Stimulated activated CD4-positive, alpha-beta T cell treated with anti-CD3 and anti-CD28 coated beads, Interleukin-15, amount 100 ng/mL, for 24 hours (primary cell): ENCODE results near the gene RELL1.
A peak's percentile ranks its signal among the peaks of the same experiment; 100 is the strongest.
"Not testable (repeated sequence)": the region's sequence is repeated elsewhere in the genome, so short reads cannot be mapped to it uniquely, and the experiment has no call there.

Source experiments
- DNase-seq: peaks from one replicate; pipeline ENCODE4 v3.0.0-alpha.2; 2020

RELL1 gene

DNA sequence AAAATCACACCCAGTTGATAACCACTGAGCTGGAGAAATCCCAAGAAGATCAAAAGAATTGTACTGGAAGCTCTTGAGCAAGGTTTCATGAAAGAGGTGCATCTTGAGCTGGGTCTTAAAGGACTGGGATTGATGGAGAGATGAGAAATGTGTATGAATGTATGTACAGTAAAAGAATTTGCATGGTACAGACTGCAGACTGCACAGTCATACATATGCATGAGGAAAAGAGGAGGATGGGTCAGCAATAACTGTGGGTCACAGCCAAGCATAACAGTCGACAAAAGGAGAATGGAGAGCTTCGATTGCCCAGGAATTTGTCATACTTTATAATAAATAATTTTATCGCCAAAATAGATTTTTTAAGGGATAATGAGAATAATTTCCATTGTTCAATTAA is 4.8 kb upstream of the RELL1 start:
- DNase-seq, result no peak

DNA sequence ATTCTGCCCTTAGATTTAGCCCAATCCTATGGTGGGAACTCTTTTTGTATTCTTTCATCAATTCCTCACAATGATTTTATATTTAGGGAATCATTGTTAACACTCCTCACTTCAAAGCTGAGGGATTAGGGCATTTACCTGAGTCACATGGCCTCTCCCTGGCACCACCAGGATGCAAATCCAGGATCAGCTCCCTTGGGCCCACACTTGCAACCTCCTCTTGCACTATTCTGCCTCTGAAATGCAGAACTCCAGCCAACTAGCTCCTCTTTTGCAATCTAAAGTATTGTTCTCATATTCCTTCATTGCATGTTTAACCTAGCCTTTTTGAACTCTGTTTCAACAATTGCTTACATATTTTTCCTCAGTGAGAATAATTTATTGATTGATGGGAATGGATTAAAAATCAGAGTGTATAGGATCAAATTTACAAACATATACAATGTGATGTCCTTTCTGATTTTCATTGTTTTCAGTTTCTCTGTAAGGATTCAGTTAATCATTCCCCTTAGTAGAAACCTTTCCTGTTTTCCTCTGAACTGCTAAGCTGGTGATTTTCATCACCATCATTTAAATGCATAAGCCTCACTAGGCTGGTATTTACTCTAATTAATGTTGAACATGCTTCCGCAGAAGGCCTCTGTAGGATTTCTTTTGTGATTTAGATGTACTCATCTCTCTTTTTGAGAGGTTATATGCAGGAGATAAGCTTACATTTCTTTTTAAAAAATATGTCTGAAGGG is 3.3 kb upstream of the RELL1 start:
- DNase-seq, result no peak

DNA sequence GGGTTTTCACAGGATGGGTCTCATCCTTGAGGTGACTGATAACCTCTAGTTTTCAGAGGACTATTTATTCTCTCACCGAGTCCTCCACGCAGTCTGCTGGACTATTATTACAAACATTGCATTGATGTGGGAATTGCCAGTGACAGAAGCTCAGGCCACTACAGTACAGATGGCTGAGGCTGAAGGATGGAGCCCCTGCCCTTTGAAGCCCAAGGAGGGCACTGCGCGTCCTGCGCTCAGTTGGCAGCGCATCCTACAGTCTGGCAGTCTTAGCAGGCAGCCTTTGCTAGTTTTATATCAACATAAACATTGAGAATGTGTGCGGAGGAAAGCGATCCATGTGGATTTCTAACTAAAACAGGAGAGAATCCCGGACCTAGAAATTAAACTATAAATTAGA is 1.5 kb upstream of the RELL1 start:
- no peak for DNase-seq

DNA sequence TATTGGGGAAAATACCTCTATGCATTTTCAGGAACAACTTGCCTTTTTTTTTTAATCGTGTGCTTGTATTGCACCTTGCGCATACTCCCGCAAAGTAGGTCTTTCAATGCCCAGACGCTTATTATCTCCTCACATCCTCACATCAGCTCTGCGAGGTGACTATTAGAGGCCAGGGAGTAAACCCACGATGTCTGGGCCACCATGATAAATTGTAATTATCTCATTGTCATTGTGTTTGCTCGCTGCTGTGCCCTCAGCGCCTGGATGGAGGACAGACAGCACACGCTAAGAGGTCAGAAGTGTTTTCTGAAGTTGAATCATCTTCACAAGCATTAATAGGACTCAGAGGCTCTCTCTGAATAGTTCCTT is 1.0 kb upstream of the RELL1 start:
- DNase-seq, result no peak

DNA sequence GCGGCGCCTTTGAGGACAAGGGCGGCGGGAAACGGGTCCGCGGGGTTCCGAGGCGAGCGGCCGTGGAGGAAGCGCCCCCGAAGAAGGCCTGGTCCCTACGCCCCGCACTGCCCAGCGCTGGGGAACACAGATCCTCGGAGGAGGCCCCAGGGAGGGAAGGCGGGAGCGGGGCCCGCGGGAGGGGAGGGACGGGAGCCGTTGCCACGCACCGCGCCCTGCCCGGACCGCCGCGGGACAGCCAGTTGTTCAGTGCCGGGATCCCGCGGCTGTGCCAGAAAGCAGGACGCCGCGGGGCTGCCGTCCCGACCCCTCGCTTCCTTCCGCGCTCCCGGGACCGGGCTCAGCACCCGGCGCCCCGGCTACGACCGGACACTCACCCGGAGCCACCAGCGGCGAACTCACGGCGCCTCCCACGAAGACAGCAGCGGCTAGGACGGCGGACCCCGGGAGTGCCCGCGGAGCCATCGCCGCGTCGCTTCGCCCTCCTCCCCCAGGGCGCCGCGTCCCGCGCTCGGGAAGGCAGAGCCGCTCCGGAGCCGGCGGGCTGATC is 278 bp downstream of the RELL1 start:
- DNase-seq, result peak; percentile 66

DNA sequence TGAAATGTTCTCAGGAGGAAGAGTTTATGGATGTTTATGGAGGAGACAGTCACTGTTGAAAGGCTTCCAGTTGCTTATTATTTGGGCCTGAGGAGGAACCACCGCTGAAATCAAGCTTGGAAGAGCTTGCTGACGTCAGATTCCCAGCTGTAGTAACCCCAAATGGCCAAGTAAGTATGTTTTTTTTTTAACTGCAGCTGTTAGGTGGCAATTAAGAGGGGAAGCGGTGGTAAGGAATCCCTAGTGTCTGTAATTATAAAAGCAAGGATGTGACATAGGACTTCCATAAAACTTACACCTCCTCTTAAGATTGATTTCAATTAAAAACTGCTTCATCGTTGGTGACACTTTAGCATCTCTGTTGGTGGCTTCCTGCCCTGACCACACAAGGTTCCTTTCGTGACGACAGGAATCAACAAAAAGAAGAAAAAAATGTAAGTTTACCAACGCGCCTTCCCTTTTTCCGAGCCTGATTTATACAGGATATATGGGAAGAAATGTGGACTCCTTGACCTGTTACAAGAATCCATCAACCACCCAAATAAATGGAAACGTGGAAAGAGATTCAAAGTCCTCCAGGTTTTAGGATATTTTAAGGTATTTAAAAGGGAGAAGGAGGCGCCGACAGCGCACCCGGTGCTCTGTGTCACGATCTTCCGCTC is 884 bp downstream of the RELL1 start:
- peak; percentile 40 for DNase-seq

DNA sequence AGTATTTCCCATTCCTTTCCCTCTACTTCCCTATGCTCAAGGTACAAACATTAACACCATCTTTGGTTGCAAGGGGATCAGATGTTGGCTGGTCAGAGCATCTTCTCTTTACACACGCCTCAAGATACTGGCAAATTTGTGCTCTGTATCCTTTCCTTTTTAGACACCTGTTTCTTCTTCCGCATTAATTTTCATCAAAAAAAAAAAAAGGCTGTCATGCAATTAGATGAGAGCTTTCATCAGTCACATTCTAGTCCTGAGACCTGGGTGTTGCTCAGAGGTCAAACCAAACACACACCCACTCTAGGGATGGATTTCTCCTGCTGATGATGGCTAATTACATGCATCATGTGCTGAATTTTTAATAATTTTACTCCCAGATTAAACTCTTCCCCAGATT is 2.0 kb downstream of the RELL1 start:
- no peak for DNase-seq

DNA sequence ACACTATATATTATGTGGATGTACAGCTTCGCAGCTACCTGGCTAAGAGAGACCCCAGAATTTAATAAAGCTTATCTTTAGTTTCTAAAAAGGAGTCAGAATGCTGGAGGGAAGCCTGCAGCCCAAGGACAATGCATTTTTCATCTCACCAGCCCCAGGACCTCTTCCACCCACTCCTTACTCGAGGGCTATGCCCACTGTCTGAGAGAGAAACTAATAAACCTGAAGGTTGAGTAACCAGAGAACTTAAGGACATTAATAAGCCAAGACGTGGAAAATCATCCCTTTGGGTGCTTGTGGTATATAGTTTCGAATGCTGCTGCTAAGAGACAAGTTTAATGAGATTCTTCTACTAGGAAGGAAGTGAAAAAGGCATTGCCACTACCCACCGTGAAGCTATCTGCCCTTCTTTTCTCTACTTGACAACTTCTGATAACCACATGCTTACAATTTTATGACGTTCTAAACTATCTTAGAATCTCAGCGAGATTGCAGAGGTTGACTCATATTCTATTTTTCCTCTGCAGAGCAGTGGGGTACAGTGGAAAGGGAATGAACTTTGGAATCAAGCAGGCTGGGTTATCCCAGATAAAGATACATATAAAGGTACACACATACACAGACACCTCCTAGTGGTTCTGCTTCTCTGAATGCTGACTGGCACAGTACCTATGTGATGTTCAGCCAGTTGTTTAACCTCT is 3.3 kb downstream of the RELL1 start:
- DNase-seq, result no peak

DNA sequence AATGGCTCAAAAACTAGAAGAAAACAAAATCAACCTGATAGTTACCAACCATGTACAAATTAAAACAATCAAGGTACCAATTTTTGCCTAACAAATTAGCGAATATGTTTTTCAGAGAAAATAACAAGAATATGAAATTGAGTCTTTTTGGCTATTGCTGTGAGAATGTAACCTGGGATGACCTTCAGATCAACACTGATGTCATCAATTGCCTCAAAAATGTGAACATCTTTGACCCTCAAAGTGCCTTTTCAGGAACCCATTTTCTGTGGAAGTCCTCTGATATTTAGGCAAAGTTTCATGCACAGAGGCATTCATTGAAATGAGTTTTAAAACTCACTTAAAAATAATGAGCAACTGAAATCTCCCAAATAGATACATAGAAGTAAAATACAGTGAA is 6.1 kb downstream of the RELL1 start:
- no peak for DNase-seq

DNA sequence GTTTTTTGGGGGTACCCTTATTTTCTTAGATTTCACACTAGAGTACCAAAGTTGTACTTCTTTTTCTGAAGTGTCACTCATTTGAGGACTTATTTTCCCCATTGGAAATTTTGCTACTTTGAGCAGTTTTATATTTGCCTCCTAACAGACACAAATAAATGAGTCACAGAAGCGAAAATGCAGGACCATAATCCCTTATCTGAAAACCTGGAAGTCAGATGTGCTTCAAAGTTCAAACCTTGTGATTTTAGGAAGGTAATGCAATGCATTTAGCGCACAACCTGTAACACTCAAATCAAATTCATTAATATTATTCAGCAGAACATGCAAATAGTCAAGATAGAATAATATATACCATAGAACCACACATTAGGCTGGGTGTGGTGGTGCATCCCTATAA is 6.9 kb downstream of the RELL1 start:
- no peak for DNase-seq

DNA sequence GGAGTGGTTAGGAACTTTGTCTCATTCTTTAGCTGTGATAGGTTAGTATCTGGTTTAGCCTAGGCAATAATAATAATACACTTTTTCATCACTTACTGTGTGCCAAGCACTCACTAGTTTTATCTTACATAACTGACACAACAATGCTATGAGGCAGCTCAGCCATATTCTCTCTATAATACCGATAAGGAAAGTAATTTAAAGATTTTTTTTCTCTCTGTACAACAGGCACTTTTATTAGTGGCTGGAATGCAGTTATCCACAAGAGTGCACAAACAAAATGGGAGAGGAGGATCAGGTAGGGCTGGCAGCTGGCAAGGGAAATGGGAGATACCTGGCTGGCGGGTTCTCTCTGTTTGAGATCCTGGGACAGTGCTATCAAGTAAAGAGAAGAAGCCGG is 7.6 kb downstream of the RELL1 start:
- no peak for DNase-seq

DNA sequence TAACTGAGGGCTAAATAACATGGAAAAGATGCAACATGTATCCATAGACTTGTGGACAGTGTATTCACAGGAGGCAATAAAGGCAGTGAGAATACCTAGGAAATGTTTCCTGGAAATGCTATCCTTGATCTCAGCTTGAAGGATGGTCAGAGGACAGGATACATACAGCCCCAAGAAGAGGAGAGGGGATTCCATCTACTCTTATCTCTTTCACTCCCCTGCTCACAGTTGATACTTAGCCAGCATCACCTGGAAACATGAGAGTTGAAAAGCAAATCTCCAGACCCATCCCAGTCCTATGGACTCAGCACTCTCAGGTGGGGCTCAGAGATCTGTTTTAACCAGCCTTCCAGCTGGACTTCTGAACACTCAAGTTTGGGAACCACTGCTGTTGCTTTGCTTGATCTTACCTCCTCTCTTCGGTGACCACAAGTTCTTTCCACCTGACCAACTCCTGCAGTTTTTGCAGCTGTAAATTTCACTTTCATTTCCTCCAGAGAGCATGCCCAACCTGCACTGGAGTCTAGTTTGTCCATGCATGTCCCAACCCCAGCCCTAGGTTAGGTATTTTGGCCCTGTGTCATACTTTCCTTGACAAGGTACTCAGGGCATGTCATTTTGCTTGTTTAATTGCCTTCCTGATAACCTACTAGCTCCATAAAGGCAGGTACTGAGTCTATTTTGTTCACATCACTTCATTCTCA is 10.4 kb downstream of the RELL1 start:
- no peak for DNase-seq

DNA sequence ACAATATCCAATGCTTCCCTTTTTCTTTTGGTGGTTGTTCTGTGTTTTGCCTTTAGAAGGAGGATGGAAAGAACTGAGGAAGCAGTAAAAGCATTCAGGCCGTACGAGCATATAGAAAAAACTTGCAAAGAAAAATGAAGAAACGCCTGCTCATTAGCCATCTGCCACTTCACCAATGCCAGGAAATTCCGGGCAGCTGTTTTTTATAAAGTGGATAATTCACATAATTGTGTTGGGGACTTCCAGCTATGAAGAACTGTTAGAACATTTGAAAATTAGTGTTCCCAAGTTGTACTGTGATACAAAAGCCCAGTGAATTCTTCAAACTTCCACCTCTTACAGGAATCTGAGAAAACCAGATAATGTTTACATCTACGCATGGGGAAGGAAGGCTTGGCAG is 11.7 kb downstream of the RELL1 start:
- no peak for DNase-seq

DNA sequence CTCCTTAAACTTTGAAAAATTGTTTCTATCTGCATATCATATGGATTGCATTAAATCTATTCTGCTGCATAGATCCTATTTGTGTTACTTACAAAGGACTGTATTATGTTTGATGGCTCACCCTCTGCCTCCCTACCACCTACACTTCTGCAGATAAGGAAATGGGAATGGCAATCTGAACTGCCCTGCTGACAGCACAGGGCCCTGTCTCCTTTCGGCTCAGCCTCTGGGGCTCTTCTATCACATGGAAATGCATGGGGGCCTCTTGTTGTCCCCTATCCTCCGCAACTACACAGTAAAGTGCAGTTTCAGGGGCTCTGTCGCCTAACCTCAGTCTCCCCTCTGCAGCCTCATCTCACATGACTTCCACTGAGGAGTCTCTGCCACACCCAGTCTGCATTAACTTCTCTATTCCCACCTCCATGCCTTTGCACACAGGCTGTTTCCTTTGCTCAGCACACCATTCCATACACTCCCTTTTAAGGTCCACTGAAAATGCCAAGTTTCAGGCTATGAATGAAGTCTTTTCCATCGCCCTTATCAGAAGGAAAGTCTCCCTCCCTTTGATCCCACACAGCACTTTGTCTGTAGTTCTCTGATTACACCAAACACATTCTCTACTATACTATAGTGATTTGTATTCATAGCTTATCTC is 12.5 kb downstream of the RELL1 start:
- no peak for DNase-seq

DNA sequence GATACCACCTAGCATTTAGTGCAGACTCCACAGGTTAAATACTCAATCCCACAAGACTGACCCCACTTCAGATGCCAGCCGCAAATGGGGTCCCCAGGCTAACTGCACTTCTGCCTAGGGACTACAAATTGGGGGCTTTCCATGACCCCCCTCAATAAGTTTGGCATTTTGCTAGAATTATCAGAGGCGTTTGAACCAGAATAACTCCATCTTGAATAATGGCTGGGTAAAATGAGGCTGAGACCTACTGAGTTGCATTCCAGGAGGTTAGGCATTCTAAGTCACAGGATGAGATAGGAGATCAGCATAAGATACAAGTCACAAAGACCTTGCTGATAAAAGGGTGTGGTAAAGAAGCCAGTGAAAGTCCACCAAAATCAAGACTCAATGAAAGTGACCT is 15.1 kb downstream of the RELL1 start:
- no peak for DNase-seq

DNA sequence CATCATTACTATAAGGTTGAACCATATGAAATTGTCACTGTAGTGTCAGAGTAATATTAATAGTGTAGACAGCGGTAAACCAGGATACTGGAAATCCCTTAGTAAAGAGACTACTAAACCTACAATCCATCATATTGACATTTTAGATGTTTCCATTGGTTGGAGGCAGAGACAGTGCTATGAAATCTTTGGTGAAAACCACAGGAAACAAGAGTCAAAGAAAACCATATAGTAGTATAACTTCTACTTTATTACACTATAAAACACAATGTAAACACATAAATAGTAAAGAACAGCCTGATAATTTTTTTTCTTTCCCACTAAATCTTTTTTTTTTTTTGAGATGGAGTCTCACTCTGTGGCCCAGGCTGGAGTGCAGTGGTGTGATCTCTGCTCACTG is 15.9 kb downstream of the RELL1 start:
- DNase-seq, result no peak

DNA sequence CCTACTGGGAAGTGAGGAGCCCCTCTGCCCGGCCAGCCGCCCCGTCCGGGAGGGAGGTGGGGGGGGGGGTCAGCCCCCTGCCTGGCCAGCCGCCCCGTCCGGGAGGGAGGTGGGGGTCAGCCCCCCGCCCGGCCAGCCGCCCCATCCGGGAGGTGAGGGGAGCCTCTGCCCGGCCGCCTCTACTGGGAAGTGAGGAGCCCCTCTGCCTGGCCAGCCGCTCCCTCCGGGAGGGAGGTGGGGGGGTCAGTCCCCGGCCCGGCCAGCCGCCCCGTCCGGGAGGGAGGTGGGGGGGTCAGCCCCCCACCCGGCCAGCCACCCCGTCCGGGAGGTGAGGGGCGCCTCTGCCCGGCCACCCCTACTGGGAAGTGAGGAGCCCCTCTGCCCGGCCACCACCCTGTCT is 17.1 kb downstream of the RELL1 start:
- not testable (repeated sequence) for DNase-seq

DNA sequence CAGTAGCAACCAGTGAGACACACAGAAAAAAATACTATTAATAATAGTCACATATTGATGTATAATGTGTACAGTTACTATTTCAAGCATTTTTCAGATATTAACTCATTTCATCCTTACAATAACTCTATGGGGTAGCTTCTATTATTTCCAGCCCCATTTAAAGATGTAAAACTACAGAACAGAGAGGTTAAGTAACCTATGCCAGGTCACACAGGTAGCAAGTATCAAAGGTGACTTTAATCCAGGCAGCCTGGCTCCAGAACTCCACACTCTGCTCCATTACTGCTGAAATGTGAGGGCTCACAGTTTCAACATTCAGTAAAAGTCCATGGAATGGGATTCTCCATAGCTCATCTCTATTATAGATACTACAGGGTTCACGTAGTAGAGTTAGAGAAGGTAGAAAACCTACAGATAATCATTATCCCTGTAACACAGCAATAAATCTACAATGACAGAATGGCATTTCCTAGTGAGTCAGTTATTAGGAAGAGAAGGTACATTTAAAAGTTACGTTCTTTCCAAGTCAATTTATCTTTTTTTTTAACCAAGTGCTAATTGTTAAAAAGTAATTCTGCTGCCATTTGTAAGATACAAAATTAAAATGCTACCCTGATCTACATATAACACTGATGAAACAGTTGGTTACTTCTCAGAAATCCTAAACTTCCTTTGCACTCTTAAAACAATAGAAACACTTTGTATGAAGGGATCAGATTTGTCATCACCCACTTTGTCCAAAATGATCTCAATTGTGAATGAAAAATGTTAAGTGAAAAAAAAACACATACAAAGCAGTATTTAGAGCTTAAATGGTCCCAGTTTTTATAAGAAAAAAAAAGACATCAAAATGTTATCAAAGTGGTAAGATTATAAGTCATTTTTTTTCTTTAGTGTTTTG is 18.7 kb downstream of the RELL1 start:
- DNase-seq, result no peak

DNA sequence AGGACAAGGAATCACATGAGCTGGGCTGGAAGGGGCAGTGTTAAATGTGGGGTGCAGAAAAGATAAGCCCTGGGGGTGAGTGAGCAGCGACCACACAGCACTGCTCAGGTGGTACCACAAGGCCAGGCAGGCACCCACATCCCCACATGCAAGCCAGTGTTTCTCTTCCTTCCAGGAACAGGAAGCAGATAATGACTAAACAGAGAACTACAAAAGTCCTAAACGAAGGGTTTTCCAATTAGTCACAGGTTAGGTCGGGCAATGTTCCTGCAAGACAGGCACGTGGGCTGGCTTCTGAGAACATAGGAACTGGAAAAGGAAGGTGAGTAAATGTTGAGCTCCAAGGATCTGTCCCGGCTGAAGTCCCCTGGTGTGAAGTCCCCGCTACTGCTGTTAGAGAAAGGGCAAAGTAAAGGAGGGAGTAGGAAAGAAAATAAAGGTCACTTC is 19.5 kb downstream of the RELL1 start:
- peak; percentile 50 for DNase-seq

DNA sequence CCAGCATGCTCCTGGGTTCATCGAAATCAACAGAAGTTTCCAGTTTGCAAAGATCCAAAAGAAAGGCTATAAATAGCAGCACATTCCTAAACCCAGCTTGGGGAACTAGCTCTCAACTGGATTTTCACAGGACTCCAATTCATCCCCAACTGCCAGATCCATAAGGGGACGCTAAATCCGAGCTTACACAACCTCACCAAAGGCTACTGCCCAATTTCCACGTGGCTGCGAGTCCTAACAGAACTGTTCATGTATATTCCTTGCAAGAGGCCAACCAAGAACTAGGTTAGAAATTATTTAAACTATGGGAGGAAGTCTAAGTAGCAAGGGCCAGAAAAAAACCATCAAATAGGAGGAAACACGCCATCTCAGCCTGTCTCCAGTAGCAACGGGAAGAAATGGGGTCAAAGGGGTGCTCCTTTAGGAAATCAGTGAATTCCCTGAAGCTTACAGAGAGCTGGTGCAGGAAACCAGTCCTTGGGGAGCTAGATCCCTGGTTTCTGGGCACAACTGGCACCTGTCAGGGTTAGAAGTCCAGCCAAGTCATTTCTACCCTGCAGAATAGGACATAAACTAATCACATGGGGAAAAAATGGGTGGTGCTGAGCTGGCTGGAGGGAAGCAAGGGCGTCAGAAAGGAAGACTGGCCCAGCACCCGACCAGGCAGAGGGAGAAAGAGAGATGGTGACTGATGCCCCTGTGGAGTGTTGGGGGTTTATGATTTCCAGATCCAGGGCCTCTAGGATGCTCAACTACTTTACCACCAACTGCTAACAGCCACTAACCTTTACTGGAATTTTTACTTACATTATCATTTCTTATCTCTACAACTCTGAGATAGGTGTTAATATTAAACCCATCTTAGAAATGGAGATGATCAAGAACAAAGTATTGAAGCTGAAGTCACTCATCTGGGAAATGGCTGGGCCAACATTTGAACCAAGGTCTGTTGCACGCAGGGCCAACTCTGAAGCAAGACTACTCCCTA is 20.5 kb downstream of the RELL1 start:
- no peak for DNase-seq
